HCT116 (cell line): Measurements from ENCODE around the gene PRLR.

Experiments used
- ATF3 ChIP-seq: IDR thresholded peaks from 2 replicates; pipeline ENCODE4 v1.6.1; 2012
- CEBPB ChIP-seq: IDR thresholded peaks from 2 replicates; pipeline ENCODE4 v1.6.1; 2012; ENCODE audit warnings: low read depth
- CTCF ChIP-seq, 3 experiments: fragments of 200-600 bp in 1 of 3; sonication (generic) in 1 of 3; IDR thresholded peaks in 2 of 3; conservative IDR thresholded peaks in 1 of 3; 2 replicates each; pipeline ENCODE4 v1.5.1; 2012 to 2017; ENCODE audit warnings: low read depth in 2 of 3, low read length in 2 of 3, antibody characterized with exemption in 1 of 3, borderline replicate concordance in 1 of 3, control low read depth in 1 of 3, mild to moderate bottlenecking in 1 of 3, mixed read lengths in 1 of 3, mixed run types in 1 of 3, moderate library complexity in 1 of 3; ENCODE audit not compliant: insufficient read depth in 1 of 3
- EZH2 ChIP-seq: fragments of 200-600 bp; sonication (generic); IDR thresholded peaks from 2 replicates; pipeline ENCODE4 v1.6.1; 2017; ENCODE audit warnings: antibody characterized with exemption, mixed run types
- EZH2phosphoT487 ChIP-seq: fragments of 200-600 bp; IDR thresholded peaks from 2 replicates; pipeline ENCODE4 v1.6.1; 2018; ENCODE audit warnings: antibody characterized with exemption, borderline replicate concordance
- MAX ChIP-seq: IDR thresholded peaks from 2 replicates; pipeline ENCODE4 v1.6.1; 2012
- POLR2A ChIP-seq: IDR thresholded peaks from 2 replicates; pipeline ENCODE4 v1.7.0; 2011; ENCODE audit warnings: borderline replicate concordance; ENCODE audit not compliant: insufficient read depth, insufficient read length; ENCODE audit errors: extremely low read depth
- POLR2AphosphoS5 ChIP-seq: IDR thresholded peaks from 2 replicates; pipeline ENCODE4 v1.6.1; 2011; ENCODE audit warnings: mild to moderate bottlenecking, low read depth, low read length, moderate library complexity
- REST ChIP-seq: IDR thresholded peaks from 2 replicates; pipeline ENCODE4 v1.6.1; 2012; ENCODE audit warnings: low read depth
- SIN3A ChIP-seq: IDR thresholded peaks from 2 replicates; pipeline ENCODE4 v1.6.1; 2012; ENCODE audit warnings: low read depth

- TF ChIP-seq CTCF (IDR thresholded peaks at IDR 0.05 in 2 of 3, conservative IDR thresholded peaks at IDR 0.05 in 1 of 3; ENCODE audit: borderline replicate concordance in 1 of 3, insufficient read depth in 1 of 3, low read depth in 2 of 3, low read length in 2 of 3) (no peak), EZH2 (no peak), POLR2A (no peak), SIN3A (no peak), MAX (no peak), EZH2phosphoT487 (no peak), CEBPB (no peak), ATF3 (no peak), POLR2AphosphoS5 (no peak), REST (no peak)
Measured at GRCh38 chr5:35038891-35039290, 191.4 kb downstream of the PRLR start.
